GM12878 (cell line): Measurements from ENCODE around the gene PHF3.

Experiments
- ATF2 ChIP-seq: IDR thresholded peaks from 2 replicates; pipeline ENCODE4 v1.6.1; 2012; ENCODE audit warnings: low read length, inconsistent platforms
- CBX5 ChIP-seq: sonication (generic); IDR thresholded peaks from 2 replicates; pipeline ENCODE4 v1.6.1; 2016; ENCODE audit warnings: low read depth, moderate library complexity, mild to moderate bottlenecking, inconsistent platforms
- CTCF ChIP-seq, 3 experiments: IDR thresholded peaks in 2 of 3; conservative IDR thresholded peaks in 1 of 3; 2 replicates each; pipeline ENCODE4 v1.5.1; 2011; ENCODE audit warnings: low read depth in 3 of 3, low read length in 3 of 3, mild to moderate bottlenecking in 3 of 3, control low read depth in 2 of 3, moderate library complexity in 2 of 3, inconsistent platforms in 1 of 3, mixed read lengths in 1 of 3; ENCODE audit not compliant: control insufficient read depth in 2 of 3, insufficient read depth in 1 of 3; ENCODE audit errors: extremely low read depth in 1 of 3
- CUX1 ChIP-seq: IDR thresholded peaks from 2 replicates; pipeline ENCODE4 v1.6.1; 2012; ENCODE audit warnings: improper control_type of control experiment, low read depth, low read length; ENCODE audit not compliant: insufficient replicate concordance
- GABPA ChIP-seq: IDR thresholded peaks from 2 replicates; pipeline ENCODE4 v1.6.1; 2014; ENCODE audit warnings: antibody characterized with exemption, low read depth, mild to moderate bottlenecking, inconsistent platforms
- POLR2AphosphoS5 ChIP-seq: IDR thresholded peaks from 2 replicates; pipeline ENCODE4 v1.6.1; 2011; ENCODE audit warnings: mild to moderate bottlenecking, low read length, inconsistent platforms
- SP1 ChIP-seq: IDR thresholded peaks from one replicate; pipeline ENCODE4 v1.6.1; 2011; ENCODE audit warnings: low read depth, low read length
- YBX1 ChIP-seq: fragments of 450-650 bp; IDR thresholded peaks from 2 replicates; pipeline ENCODE4 v1.6.1; 2016; ENCODE audit warnings: antibody characterized with exemption
- TF ChIP-seq, protein P1 (sequence below): IDR thresholded peaks from 2 replicates; pipeline ENCODE4 v1.6.1; 2011; ENCODE audit warnings: low read depth, low read length, improper control_type of control experiment, borderline replicate concordance

- TF ChIP-seq CUX1 (no peak), ATF2 (no peak), CBX5 (no peak), SP1 (no peak), GABPA (no peak), CTCF (IDR thresholded peaks at IDR 0.05 in 2 of 3, conservative IDR thresholded peaks at IDR 0.05 in 1 of 3; ENCODE audit: control insufficient read depth in 2 of 3, extremely low read depth in 1 of 3, insufficient read depth in 1 of 3, low read depth in 3 of 3, low read length in 3 of 3) (no peak), YBX1 (no peak), POLR2AphosphoS5 (no peak)
- TF ChIP-seq, protein P1, sequence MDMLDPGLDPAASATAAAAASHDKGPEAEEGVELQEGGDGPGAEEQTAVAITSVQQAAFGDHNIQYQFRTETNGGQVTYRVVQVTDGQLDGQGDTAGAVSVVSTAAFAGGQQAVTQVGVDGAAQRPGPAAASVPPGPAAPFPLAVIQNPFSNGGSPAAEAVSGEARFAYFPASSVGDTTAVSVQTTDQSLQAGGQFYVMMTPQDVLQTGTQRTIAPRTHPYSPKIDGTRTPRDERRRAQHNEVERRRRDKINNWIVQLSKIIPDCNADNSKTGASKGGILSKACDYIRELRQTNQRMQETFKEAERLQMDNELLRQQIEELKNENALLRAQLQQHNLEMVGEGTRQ, result no peak
Observed at GRCh38 chr6:63652980-63653379, 17.4 kb downstream of the PHF3 start.
